ENCODE data around the gene RNF225.

The RNF225 gene

DNA sequence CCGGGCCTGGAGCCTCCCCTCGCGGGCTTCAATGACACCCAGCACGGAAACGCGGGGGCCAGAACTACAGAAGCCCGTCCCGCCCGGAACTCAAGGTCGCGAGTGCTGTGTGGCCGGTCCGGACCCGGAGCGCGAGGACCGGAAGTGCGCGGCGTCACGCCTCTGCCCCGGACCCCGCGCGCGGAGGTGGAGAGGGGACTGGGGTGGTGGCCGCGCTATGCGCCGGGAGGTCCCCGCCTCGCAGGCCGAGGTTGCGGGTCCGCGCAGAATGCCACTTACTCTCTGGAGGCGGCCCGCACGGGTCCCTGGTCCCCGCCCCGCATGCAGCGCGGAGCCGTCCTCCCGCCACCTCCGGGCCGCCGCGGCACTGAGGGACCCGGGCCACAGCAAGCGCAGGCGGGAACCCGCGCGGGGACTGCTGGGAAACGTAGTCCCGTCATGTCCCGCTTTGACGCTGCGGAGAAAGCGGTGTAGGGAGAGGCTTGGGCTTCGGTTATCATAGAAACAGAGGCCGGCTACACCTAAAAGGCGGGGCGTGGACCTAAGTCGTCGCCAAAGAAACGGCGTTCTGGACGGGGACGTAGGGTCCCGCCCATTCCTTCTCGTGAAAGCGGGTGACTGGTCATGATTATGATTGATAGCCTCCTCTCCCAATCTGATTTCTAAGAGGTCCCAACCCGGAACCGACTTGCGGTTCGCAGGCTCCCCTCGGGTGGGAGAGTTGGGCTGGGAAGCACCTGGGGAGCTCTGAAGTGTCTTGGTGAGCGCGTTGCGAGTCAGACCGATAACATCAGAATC lies 14.6 kb upstream of the RNF225 start, which contains the start of gene ZNF837:
ZNF837 (minus strand) TSS at position 369 of the 798 bp plus-strand sequence. CDS start 11,698 bp downstream, outside the sequence.
- TF ChIP-seq, protein P1, sequence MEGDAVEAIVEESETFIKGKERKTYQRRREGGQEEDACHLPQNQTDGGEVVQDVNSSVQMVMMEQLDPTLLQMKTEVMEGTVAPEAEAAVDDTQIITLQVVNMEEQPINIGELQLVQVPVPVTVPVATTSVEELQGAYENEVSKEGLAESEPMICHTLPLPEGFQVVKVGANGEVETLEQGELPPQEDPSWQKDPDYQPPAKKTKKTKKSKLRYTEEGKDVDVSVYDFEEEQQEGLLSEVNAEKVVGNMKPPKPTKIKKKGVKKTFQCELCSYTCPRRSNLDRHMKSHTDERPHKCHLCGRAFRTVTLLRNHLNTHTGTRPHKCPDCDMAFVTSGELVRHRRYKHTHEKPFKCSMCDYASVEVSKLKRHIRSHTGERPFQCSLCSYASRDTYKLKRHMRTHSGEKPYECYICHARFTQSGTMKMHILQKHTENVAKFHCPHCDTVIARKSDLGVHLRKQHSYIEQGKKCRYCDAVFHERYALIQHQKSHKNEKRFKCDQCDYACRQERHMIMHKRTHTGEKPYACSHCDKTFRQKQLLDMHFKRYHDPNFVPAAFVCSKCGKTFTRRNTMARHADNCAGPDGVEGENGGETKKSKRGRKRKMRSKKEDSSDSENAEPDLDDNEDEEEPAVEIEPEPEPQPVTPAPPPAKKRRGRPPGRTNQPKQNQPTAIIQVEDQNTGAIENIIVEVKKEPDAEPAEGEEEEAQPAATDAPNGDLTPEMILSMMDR (IDR thresholded peaks at IDR 0.05): no peak

DNA sequence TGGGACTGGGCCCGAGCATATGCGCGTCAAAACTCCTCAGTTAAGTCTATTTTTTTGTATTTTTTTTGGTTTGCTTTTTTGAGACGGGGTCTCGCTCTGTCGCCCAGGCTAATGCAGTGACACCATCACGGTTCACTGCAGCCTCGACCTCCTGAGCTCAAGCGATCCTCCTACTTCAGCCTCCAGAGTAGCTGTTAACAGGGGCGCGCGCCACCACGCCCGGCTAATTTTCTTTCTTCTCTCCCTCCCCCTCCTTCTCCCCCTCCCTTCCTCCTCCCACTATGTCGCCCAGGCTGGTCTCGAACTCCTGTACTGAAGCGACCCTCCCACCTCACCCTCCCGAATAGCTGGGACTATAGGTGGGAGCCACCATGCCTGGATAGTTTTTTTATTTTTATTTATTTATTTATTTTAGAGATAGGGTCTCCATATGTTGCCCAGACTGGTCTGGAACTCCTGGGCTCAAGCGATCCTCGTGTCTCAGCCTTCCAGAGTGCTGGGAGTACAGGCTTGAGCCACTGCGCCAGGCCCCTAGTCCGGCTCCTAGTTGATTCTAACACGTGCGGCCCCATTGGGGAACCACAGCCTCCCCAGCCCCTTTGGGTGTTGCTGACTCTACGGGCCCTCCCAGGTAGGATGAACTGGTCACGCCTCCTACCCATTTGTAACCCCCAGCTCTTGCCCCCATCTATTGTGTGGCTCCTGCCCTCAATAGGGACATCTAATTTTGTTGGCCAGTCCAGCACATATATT lies 13.8 kb upstream of the RNF225 start:
- TF ChIP-seq, protein P1 (IDR thresholded peaks at IDR 0.05): no peak

DNA sequence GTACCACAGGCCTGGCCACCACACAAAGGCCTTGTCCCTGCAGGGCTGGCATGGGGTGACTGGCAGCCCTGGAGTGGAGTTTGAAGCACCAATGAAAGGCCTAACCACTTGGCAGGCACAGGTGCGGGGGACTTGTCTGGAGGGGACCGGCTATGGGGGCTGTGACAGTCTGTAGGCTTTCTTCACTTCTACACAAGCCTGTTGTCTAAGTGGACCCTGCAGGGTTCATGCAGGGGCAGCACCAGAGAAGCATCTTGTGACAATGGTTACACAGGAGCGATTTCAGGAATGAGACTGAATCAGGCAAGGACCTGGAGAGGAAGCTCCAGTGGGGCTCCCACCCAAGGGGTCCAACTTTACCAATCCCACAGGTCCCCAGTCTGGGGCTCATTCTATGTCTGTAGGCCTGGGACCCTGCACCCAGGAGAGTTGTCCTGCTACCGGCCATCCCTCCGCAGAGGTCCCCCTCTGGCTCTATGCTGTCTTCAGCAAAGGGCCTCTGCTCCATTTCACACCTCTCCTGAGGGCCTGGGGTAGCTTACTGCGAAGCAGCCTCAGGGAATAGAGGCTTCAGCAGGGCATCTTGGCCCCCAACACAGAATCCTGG lies 12.4 kb upstream of the RNF225 start:
- TF ChIP-seq, protein P1 (IDR thresholded peaks at IDR 0.05): no peak

DNA sequence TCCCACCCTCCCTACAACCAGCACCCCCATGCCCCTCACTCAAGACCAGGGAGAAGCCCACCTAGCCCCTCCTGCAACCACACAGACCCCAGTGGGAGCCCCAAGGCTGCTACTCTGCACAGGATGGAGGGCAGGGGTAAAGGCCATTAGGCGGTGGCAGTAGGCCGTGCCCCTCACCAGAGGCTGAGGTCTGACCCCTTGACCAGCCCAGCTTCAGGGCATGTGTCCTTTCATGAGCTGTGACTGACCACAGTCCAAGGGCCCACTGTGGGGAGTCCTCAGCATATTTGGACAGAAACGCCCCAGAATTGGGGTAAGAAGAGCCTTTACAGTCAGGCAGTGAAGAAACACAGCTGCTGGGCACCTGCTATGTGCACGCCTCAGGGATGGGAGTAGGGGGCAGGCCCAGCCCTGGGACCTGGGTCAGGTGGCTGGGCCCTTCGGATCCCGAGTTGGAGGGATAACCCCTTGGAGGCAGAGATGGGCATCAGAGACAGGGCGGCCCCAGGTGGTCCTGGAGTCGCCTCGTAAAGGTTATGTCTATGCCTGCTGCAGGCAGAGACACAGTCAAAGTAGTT lies 10.1 kb upstream of the RNF225 start:
- TF ChIP-seq, protein P1 (IDR thresholded peaks at IDR 0.05): no peak

DNA sequence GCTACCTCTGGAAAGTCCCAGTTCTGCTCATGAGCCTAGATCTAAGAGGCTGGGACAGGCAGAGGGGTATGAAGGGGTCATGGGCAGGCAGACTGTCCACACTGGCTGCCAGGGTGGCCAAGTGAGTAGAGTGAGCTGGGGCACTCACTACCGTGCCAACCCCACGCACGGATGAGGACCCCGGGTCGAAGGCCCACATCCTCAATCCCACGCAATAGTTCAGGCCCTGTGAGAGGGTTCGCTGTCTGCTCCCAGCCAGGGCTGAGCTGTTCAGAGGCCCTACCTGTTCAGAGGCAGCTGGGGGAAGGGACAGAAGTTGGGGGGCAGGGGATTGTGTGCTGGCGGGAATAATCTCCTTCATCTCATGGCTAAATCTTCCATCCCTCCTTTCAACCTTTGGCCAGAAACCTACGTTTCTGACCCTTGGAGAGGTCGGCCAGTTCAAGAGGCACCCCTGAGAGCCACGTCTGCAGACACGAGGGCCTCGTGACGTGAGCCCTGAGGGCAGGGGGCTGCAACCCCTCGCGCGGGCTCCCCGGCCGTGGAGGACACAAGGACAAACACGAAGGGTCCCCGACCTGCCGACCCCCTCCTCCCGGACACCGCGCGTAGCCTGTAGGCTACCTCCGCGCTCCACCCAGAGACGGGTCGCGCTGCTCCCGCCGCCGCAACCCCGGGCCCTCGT lies 9.4 kb upstream of the RNF225 start:
- TF ChIP-seq, protein P1 (IDR thresholded peaks at IDR 0.05): no peak

DNA sequence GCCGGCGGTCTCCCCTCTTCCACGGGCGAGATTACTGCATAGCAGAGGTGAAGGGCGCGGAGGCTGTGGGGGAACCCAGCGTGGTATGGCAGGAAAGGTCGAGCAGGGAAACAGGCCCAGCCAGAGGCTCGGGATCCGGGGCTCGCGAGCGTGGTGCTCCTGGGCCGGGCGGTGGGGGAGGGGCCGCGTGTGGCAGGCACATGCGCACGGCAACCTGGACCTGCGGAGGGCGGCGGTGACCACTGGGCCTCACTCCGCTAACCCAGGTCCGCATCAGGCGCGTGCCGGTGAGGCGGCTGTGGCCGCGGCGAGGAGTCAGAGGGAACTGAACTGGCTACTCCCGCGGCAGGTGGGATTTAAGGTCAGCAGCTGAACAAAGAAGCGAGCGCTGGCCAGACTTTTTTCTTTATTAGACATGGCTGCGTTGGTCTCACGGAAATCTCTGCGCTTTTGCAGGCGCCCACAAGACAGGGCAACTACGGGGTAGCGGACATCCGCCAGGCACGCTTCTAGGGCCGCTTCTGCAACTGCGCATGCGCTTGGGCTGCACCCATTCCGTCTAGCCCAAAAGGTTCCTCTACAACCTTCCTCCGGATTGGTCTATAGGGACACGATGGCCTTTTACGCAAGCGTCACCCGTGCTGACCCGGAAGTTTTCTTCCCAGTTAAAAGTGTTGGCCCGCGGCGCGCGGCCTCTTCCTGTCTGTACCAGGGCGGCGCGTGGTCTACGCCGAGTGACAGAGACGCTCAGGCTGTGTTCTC lies 8.7 kb upstream of the RNF225 start, which contains the start of gene RPS5:
RPS5 (plus strand) TSS at position 694 of the 762 bp plus-strand sequence. CDS start 869 bp downstream, outside the sequence.
- TF ChIP-seq, protein P1 (IDR thresholded peaks at IDR 0.05): no peak

All from LNCAP (cell line).